HUES48 (cell line): ENCODE measurements around the gene TANC1.

Experiments
- H3K27ac ChIP-seq: one replicate; pipeline ENCODE4 v1.7.0; 2013; ENCODE audit warnings: low read depth, low read length, inconsistent platforms
- H3K27me3 ChIP-seq: 2 replicates; pipeline ENCODE4 v1.6.1; 2013; ENCODE audit warnings: mild to moderate bottlenecking, low read length; ENCODE audit not compliant: control insufficient read depth, insufficient read depth
- H3K36me3 ChIP-seq: 2 replicates; pipeline ENCODE4 v1.6.1; 2013; ENCODE audit warnings: low read length; ENCODE audit not compliant: control insufficient read depth, insufficient read depth
- H3K4me1 ChIP-seq: 2 replicates; pipeline ENCODE4 v1.6.1; 2013; ENCODE audit warnings: mild to moderate bottlenecking, low read length; ENCODE audit not compliant: control insufficient read depth, insufficient read depth
- H3K4me3 ChIP-seq: 2 replicates; pipeline ENCODE4 v1.5.1; 2013; ENCODE audit warnings: mild to moderate bottlenecking, low read depth, low read length
- H3K9ac ChIP-seq: 2 replicates; pipeline ENCODE4 v1.6.1; 2013; ENCODE audit warnings: mild to moderate bottlenecking, low read depth, low read length, moderate library complexity
- H3K9me3 ChIP-seq: 2 replicates; pipeline ENCODE4 v1.6.1; 2013; ENCODE audit warnings: low read length; ENCODE audit not compliant: control insufficient read depth, insufficient read depth

The TANC1 gene

DNA sequence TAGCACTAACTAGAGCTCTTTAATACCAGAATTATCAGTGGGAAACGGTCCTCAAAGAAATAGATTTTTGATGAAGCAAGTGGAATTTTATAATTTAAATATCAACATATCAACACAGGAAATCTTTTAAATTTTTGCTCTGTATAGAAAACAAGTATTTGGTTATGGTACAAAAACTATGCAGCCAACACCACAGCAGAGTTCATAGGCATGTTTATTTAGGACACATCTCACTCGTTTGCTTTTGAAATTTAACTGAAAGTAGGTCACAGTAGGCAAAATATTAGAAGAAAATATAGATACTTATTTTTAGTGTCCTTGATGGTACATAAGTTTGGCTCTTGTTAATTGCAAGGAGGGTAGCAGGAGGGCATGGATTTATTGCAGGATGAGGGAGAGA, 34.3 kb upstream of the TANC1 start:
- no peaks in the 10 kb centered on the region for H3K9me3 ChIP-seq
- no peaks in the 10 kb centered on the region for H3K27me3 ChIP-seq
- no peaks in the 10 kb centered on the region for H3K36me3 ChIP-seq
- H3K4me1 ChIP-seq, result peaks cover 5% of the 10 kb centered on the region; the same call in 1 of the 2 replicates
- no peak overlapping the region for H3K9ac ChIP-seq
- no peak overlapping the region for H3K27ac ChIP-seq
- H3K4me3 ChIP-seq, result no peak overlapping the region

- peaks cover 5% of the 10 kb centered on the region; the same call in 1 of the 2 replicates for H3K4me1 ChIP-seq
- H3K9ac ChIP-seq, result no peak overlapping the region
- no peak overlapping the region for H3K27ac ChIP-seq
Observed at GRCh38 chr2:158935617-158936016, 32.8 kb upstream of the TANC1 start.

GRCh38 chr2:158936978-158937377, 31.5 kb upstream of the TANC1 start:
- Histone ChIP-seq H3K9ac (no peak overlapping the region), H3K27ac (no peak overlapping the region), H3K4me1 (no peaks in the 10 kb centered on the region), H3K27me3 (no peaks in the 10 kb centered on the region), H3K9me3 (no peaks in the 10 kb centered on the region), H3K36me3 (no peaks in the 10 kb centered on the region), H3K4me3 (no peak overlapping the region)

More at GRCh38 chr2:158935617-158936016, 32.8 kb upstream of the TANC1 start:
- no peaks in the 10 kb centered on the region for H3K27me3 ChIP-seq
- no peaks in the 10 kb centered on the region for H3K9me3 ChIP-seq
- H3K4me3 ChIP-seq, result no peak overlapping the region
- H3K36me3 ChIP-seq, result no peaks in the 10 kb centered on the region

DNA sequence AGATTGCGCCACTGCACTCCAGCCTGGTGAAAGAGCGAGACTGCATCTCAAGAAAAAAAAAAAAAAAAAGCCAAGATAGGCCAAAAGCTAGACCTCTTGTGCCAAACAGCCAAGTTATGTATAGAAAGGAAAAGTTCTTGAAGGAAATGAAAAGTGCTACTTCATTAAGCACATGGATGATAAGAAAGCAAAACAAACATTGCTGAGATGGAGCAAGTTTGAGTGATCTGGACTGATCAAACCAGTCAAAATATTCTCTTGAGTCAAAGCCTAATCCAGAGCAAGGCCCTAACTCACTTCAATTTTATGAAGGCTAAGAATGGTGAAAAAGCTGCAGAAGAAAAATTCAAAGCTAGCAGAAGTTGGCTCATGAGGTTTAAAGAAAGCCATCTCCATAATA, 28.1 kb upstream of the TANC1 start:
- H3K9ac ChIP-seq, result no peak overlapping the region
- H3K36me3 ChIP-seq, result no peaks in the 10 kb centered on the region
- no peak overlapping the region for H3K4me3 ChIP-seq
- no peaks in the 10 kb centered on the region for H3K4me1 ChIP-seq
- H3K27me3 ChIP-seq, result no peaks in the 10 kb centered on the region
- H3K27ac ChIP-seq, result no peak overlapping the region
- H3K9me3 ChIP-seq, result no peaks in the 10 kb centered on the region

GRCh38 chr2:158943973-158944372, 24.5 kb upstream of the TANC1 start:
- Histone ChIP-seq H3K4me1 (no peaks in the 10 kb centered on the region), H3K27me3 (no peaks in the 10 kb centered on the region), H3K9ac (no peak overlapping the region), H3K9me3 (no peaks in the 10 kb centered on the region), H3K27ac (no peak overlapping the region), H3K4me3 (no peak overlapping the region), H3K36me3 (no peaks in the 10 kb centered on the region)

DNA sequence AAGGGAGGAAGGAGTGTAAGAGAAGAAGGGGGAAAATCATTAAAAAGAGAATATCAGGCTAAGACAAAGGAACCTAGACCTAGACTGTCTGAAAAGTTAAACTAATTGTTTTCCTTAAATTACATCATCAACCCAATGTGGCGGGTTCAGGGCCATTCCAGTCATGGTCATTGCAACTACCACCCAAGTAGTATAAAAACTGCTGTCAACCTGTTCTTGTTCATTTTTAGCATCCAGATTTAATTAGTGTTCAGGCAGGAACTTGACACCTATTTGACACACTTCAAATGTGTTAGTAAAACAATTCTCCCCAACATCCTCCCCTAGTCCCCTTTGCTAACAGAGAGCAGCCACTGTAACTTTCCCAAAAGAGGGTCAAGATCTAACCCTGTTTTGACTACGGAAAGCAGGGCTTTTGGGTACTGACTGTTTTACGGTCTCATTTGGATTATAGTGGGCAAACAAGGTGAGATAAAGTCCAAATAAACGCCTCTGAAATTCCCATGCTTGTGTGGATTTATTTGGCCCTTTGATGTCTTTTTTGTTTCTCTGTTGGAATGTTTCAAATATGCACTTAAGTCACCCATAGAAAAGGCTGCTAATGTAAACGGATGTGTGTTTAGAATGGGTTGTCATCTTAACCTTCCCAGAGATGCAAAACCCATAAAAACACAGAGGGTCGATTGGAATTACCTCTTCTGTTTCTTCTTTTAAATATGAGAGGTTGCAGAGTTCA, 19.3 kb upstream of the TANC1 start:
- H3K27me3 ChIP-seq, result no peaks in the 10 kb centered on the region
- H3K27ac ChIP-seq, result no peak overlapping the region
- H3K4me1 ChIP-seq, result no peaks in the 10 kb centered on the region
- H3K9me3 ChIP-seq, result no peaks in the 10 kb centered on the region
- no peaks in the 10 kb centered on the region for H3K36me3 ChIP-seq
- H3K4me3 ChIP-seq, result no peak overlapping the region
- no peak overlapping the region for H3K9ac ChIP-seq

GRCh38 chr2:158953454-158953853, 15.0 kb upstream of the TANC1 start:
- Histone ChIP-seq H3K9ac (no peak overlapping the region), H3K4me1 (no peaks in the 10 kb centered on the region), H3K27ac (no peak overlapping the region)

DNA sequence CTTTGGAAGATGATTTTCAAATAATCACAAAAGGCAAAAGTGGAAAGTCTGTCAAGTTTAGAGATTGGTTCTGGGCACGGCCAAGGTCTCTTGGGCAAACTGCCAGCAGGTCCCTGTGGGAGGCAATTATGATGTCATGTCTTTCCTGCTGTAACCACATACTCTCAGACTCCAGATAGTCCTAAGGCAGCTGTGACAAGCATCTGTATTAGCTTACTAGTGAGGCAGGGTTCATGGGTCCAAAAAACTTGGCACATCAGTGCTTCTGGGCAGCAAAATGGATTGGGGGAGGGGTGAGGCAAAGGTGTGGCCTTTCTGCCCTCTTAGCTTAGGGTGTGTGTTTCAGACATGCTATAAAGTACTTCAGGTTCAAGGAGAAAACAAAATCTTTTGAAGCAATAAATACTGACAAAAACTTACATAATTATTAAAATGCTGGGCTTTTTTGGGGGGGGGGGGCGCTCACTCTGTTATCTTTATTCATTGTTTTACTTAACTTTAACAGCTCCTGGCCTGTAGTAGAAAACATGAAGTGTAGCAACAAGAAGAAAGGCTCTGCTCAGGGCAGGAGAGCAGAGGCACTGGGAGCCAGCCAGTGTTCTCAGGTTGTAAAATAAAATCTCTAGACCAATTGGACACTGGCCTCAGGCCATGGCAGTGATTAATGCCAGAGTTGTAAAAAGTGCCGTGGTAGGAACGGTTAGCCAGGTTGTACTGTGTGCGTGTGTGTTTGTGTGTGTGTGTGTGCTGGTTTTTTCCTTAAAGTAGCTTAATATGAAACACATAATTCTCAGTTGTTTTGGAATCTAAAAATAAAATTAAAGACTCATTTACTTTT, 14.3 kb upstream of the TANC1 start:
- Histone ChIP-seq H3K27ac (no peak overlapping the region), H3K27me3 (no peaks in the 10 kb centered on the region), H3K4me1 (no peaks in the 10 kb centered on the region), H3K4me3 (no peak overlapping the region), H3K36me3 (no peaks in the 10 kb centered on the region), H3K9ac (no peak overlapping the region), H3K9me3 (no peaks in the 10 kb centered on the region)

More at GRCh38 chr2:158953454-158953853, 15.0 kb upstream of the TANC1 start:
- no peaks in the 10 kb centered on the region for H3K27me3 ChIP-seq
- no peak overlapping the region for H3K4me3 ChIP-seq
- no peaks in the 10 kb centered on the region for H3K36me3 ChIP-seq
- H3K9me3 ChIP-seq, result no peaks in the 10 kb centered on the region

GRCh38 chr2:158955842-158956365, 12.5 kb upstream of the TANC1 start:
- Histone ChIP-seq H3K4me3 (no peak overlapping the region), H3K9ac (no peak overlapping the region), H3K36me3 (no peaks in the 10 kb centered on the region), H3K27ac (no peak overlapping the region), H3K9me3 (no peaks in the 10 kb centered on the region), H3K4me1 (no peaks in the 10 kb centered on the region), H3K27me3 (no peaks in the 10 kb centered on the region)

DNA sequence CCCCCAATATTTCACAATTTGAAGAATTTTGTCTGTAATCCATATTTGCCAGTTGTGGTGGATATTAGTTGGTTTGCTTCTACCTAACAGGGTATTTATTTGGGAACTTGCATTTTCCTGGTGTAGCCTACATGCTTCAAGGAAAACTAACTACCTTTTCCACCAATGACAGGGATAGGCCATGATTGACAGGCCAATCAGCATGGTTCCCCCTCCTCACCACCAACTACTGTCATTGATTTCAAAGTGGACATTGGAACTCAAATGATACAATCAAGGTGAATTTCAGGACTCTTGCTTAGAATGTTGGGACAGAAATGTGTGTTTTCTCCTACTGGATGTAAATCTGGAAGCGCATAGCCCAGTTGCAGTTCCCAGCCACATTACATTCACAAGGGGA, 10.1 kb upstream of the TANC1 start:
- no peaks in the 10 kb centered on the region for H3K36me3 ChIP-seq
- H3K27ac ChIP-seq, result no peak overlapping the region
- no peaks in the 10 kb centered on the region for H3K9me3 ChIP-seq
- H3K4me3 ChIP-seq, result no peak overlapping the region
- 0 out of 2 replicates have a peak, but pooled peaks cover under 1% of the 10 kb centered on the region for H3K27me3 ChIP-seq
- H3K9ac ChIP-seq, result no peak overlapping the region
- 0 out of 2 replicates have a peak, but pooled peaks cover 6% of the 10 kb centered on the region for H3K4me1 ChIP-seq

DNA sequence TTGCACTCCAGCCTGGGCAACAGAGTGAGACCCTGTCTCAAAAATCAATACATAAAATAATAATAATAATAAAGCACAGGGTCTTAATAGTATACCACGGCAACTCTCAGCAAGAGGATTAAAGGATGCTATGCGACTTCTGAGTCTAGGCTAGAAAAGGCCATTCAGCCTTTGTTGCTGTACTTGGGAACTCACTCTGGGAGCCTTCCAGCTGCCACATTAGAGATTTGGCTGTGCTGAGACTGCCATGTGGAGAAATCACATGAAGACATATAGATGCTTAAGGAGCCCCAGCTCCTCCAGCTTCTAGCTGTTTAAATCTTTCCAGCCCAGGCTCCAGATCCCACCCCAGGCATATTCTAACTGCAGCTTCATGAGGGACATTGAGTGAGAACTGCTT, 8.2 kb upstream of the TANC1 start:
- Histone ChIP-seq H3K27ac (no peak overlapping the region), H3K27me3 (peaks cover 12% of the 10 kb centered on the region), H3K9ac (no peak overlapping the region), H3K9me3 (no peaks in the 10 kb centered on the region), H3K4me1 (0 out of 2 replicates have a peak, but pooled peaks cover 7% of the 10 kb centered on the region), H3K4me3 (no peak overlapping the region), H3K36me3 (no peaks in the 10 kb centered on the region)
